Measurements from ENCODE around the gene NAP1L1.

DNA sequence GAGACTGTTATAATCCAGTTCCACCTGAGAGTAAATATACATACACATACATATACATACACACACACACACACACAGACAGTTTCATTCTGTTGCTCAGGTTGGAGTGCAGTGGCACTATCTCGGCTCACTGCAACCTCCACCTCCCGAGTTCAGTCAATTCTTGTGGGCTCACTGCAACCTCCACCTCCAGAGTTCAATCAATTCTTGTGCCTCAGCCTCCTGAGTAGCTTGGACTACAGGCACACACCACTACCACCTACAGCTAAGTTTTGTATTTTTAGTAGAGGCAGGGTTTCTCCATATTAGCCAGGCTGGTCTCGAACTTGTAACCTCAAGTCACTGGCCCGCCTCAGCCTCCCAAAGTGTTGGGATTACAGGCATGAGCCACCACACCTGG, 44.0 kb downstream of the NAP1L1 start:
- no peak for TF ChIP-seq CTCF (IDR thresholded peaks at IDR 0.05)
- TF ChIP-seq EP300 (IDR thresholded peaks at IDR 0.05), result no peak
- TF ChIP-seq POLR2A (IDR thresholded peaks at IDR 0.05), result no peak
